Tibial artery (tissue), 4 donors: ENCODE measurements around the gene FUBP1.
"Not testable (repeated sequence)": the region's sequence is repeated elsewhere in the genome, so short reads cannot be mapped to it uniquely, and the experiment has no call there.

ENCODE experiments used
- DNase-seq, 2 donors: peaks; one replicate each; pipeline ENCODE4 v3.0.0-alpha.2; 2019
- H3K27ac ChIP-seq, 2 donors: fragments of 200-600 bp; sonication (generic) in 1 of 2; 1 replicate in 1 of 2; 2 replicates in 1 of 2; pipeline ENCODE4 v1.5.1; 2018 to 2019; ENCODE audit warnings: mild to moderate bottlenecking in 1 of 2
- H3K27me3 ChIP-seq, 2 donors: fragments of 200-600 bp; sonication (generic) in 1 of 2; one replicate each; pipeline versions ENCODE4 v1.5.1 to v1.6.0; 2016 to 2019
- H3K36me3 ChIP-seq, 3 donors: fragments of 200-600 bp; sonication (generic) in 2 of 3; one replicate each; pipeline ENCODE4 v1.5.1; 2016 to 2019; ENCODE audit warnings: mild to moderate bottlenecking in 2 of 3
- H3K4me1 ChIP-seq, 4 donors: fragments of 200-600 bp; sonication (generic) in 2 of 4; 1 replicate in 3 of 4; 2 replicates in 1 of 4; pipeline ENCODE4 v1.5.1; 2016 to 2019
- H3K4me3 ChIP-seq, 2 donors: fragments of 200-600 bp; sonication (generic) in 1 of 2; 1 replicate in 1 of 2; 2 replicates in 1 of 2; pipeline ENCODE4 v1.5.1; 2018 to 2019; ENCODE audit warnings: mild to moderate bottlenecking in 2 of 2
- H3K9me3 ChIP-seq, 3 donors: fragments of 200-600 bp; sonication (generic) in 1 of 3; one replicate each; pipeline ENCODE4 v1.5.1; 2016 to 2019
- CTCF ChIP-seq, 2 experiments: fragments of 200-600 bp in 1 of 2; fragments of 450-650 bp in 1 of 2; IDR thresholded peaks; one replicate each; pipeline ENCODE4 v1.5.1; 2017 to 2019; ENCODE audit warnings: antibody characterized with exemption in 2 of 2, mild to moderate bottlenecking in 1 of 2, moderate library complexity in 1 of 2
- intact Hi-C: fragments of 100-400 bp; cut with DNase I; formaldehyde crosslinking; loops from one replicate; pipeline ENCODE4 v1.15.0; 2023; ENCODE audit warnings: low total_unique reads

The FUBP1 gene

GRCh38 chr1:77987919-77988318 lies 9.0 kb upstream of the FUBP1 start:
- DNase-seq = no peak
- Histone ChIP-seq H3K9me3 (no peaks in the 10 kb centered on the region), H3K27ac (no peak overlapping the region), H3K4me3 (no peak overlapping the region), H3K27me3 (no peaks in the 10 kb centered on the region), H3K36me3 (no peaks in the 10 kb centered on the region), H3K4me1 (peaks cover 0 to 25% (median 4%) of the 10 kb centered on the region in 4 donors)
- no peak for TF ChIP-seq CTCF (IDR thresholded peaks at IDR 0.05)
- intact Hi-C loops = no loop called here

GRCh38 chr1:77986810-77987209 lies 7.9 kb upstream of the FUBP1 start:
- Histone ChIP-seq H3K4me3 (no peak overlapping the region), H3K36me3 (no peaks in the 10 kb centered on the region), H3K27ac (no peak overlapping the region), H3K4me1 (peaks cover 0 to 23% (median 4%) of the 10 kb centered on the region in 4 donors), H3K27me3 (no peaks in the 10 kb centered on the region), H3K9me3 (no peaks in the 10 kb centered on the region)
- TF ChIP-seq CTCF (IDR thresholded peaks at IDR 0.05) = no peak
- intact Hi-C loops = no loop called here
- no peak for DNase-seq

GRCh38 chr1:77984629-77985028 lies 5.8 kb upstream of the FUBP1 start:
- H3K4me1 ChIP-seq = peaks cover 0 to 38% (median 11%) of the 10 kb centered on the region in 4 donors
- no peak for TF ChIP-seq CTCF (IDR thresholded peaks at IDR 0.05)
- intact Hi-C loops = no loop called here
- no peak for DNase-seq
- H3K36me3 ChIP-seq = no peaks in the 10 kb centered on the region
- H3K4me3 ChIP-seq = no peak overlapping the region
- H3K27me3 ChIP-seq = no peaks in the 10 kb centered on the region
- H3K27ac ChIP-seq = peak overlapping the region in 1 of 2 donors; percentile 31
- no peaks in the 10 kb centered on the region for H3K9me3 ChIP-seq

- DNase-seq = no peak
- H3K27me3 ChIP-seq = no peaks in the 10 kb centered on the region
- intact Hi-C loops = no loop called here
- no peaks in the 10 kb centered on the region for H3K9me3 ChIP-seq
- no peak for TF ChIP-seq CTCF (IDR thresholded peaks at IDR 0.05)
- H3K4me3 ChIP-seq = no peak overlapping the region
- peaks cover 0 to 38% (median 11%) of the 10 kb centered on the region in 4 donors for H3K4me1 ChIP-seq
- peak overlapping the region in 1 of 2 donors; percentile 31 for H3K27ac ChIP-seq
- H3K36me3 ChIP-seq = no peaks in the 10 kb centered on the region
These were observed 5.1 kb upstream of the FUBP1 start for GRCh38 chr1:77983997-77984355.

GRCh38 chr1:77983352-77983996 lies 4.6 kb upstream of the FUBP1 start:
- H3K36me3 ChIP-seq, intact Hi-C loops: not testable (repeated sequence)
- peak overlapping the region in 1 of 2 donors; percentile 31 for H3K27ac ChIP-seq

GRCh38 chr1:77978293-77978968 lies 441 bp downstream of the FUBP1 start:
- TF ChIP-seq CTCF (IDR thresholded peaks at IDR 0.05) = no peak
- Histone ChIP-seq H3K27me3 (no peaks in the 10 kb centered on the region), H3K27ac (peak overlapping the region; percentile 94), H3K4me1 (peaks cover 0 to 62% (median 33%) of the 10 kb centered on the region in 4 donors), H3K9me3 (no peaks in the 10 kb centered on the region), H3K36me3 (no peaks in the 10 kb centered on the region), H3K4me3 (peak overlapping the region; percentile 65 to 66)
- DNase-seq = peak; percentile 81 to 82
- intact Hi-C loops = no loop called here

More at GRCh38 chr1:77983352-77983996, 4.6 kb upstream of the FUBP1 start:
- not testable (repeated sequence) for H3K4me3 ChIP-seq, H3K9me3 ChIP-seq, H3K27me3 ChIP-seq, DNase-seq
- H3K4me1 ChIP-seq = peaks cover 0 to 38% (median 11%) of the 10 kb centered on the region in 4 donors
